ENCODE data around the gene TYSND1. TPM values are rescaled to one million over a fixed set of nuclear protein-coding genes. Genes with fewer than 3 reads are reported as not detected.
A peak's percentile ranks its signal among the peaks of the same experiment; 100 is the strongest.

Gene TYSND1
- total and polyA plus RNA-seq, 2 donors from 2014 or later: 12.9 to 13.8 TPM

GRCh38 chr10:70135684-70136083 lies 10.8 kb downstream of the TYSND1 start:
- DNase-seq: no peak
- no peak for TF ChIP-seq CTCF (IDR thresholded peaks at IDR 0.05; ENCODE audit: borderline replicate concordance, extremely low read depth, insufficient read depth)
- no peak for FAIRE-seq
- Histone ChIP-seq H3K27me3 (ENCODE audit: control insufficient read depth, insufficient read depth, low read length) (no peaks in the 10 kb centered on the region), H3K27ac (ENCODE audit: low read depth in 2 of 2, low read length in 2 of 2) (no peak overlapping the region), H3K9me3 (ENCODE audit: control insufficient read depth in 2 of 3, insufficient read depth in 1 of 3, low read length in 3 of 3) (no peaks in the 10 kb centered on the region), H3K4me1 (ENCODE audit: control insufficient read depth in 2 of 3, insufficient read depth in 2 of 3, low read depth in 1 of 3, low read length in 3 of 3) (peaks cover 0 to 10% (median 6%) of the 10 kb centered on the region in 3 donors), H3K9ac (ENCODE audit: low read length in 3 of 3) (no peak overlapping the region), H3K4me3 (ENCODE audit: low read length in 3 of 3) (no peak overlapping the region), H3K36me3 (ENCODE audit: control insufficient read depth in 2 of 3, insufficient read depth in 3 of 3, low read length in 3 of 3) (peaks cover 0 to 7% (median 2%) of the 10 kb centered on the region in 3 donors)
- intact Hi-C loops (cut with DNase I): no loop called here

GRCh38 chr10:70135046-70135445 lies 11.5 kb downstream of the TYSND1 start:
- no peak overlapping the region for H3K4me3 ChIP-seq (ENCODE audit: low read length in 3 of 3)
- peaks cover 0 to 10% (median 6%) of the 10 kb centered on the region in 3 donors for H3K4me1 ChIP-seq (ENCODE audit: control insufficient read depth in 2 of 3, insufficient read depth in 2 of 3, low read depth in 1 of 3, low read length in 3 of 3)
- no peaks in the 10 kb centered on the region for H3K27me3 ChIP-seq (ENCODE audit: control insufficient read depth, insufficient read depth, low read length)
- H3K27ac ChIP-seq (ENCODE audit: low read depth in 2 of 2, low read length in 2 of 2): no peak overlapping the region
- no peaks in the 10 kb centered on the region for H3K9me3 ChIP-seq (ENCODE audit: control insufficient read depth in 2 of 3, insufficient read depth in 1 of 3, low read length in 3 of 3)
- intact Hi-C loops (cut with DNase I): no loop called here
- DNase-seq: peak in 1 of 5 donors; percentile 20
- FAIRE-seq: no peak
- TF ChIP-seq CTCF (IDR thresholded peaks at IDR 0.05; ENCODE audit: borderline replicate concordance, extremely low read depth, insufficient read depth): no peak
- no peak overlapping the region for H3K9ac ChIP-seq (ENCODE audit: low read length in 3 of 3)
- peaks cover 0 to 7% (median 2%) of the 10 kb centered on the region in 3 donors for H3K36me3 ChIP-seq (ENCODE audit: control insufficient read depth in 2 of 3, insufficient read depth in 3 of 3, low read length in 3 of 3)

- Histone ChIP-seq H3K27ac (ENCODE audit: low read depth in 2 of 2, low read length in 2 of 2) (peak within 1 kb of the TSS; percentile 65 to 77), H3K9ac (ENCODE audit: low read length in 3 of 3) (peak within 1 kb of the TSS; percentile 12 to 91 (median 72)), H3K9me3 (ENCODE audit: control insufficient read depth in 2 of 3, insufficient read depth in 1 of 3, low read length in 3 of 3) (no peaks in the 10 kb centered on the region), H3K36me3 (ENCODE audit: control insufficient read depth in 2 of 3, insufficient read depth in 3 of 3, low read length in 3 of 3) (no peaks in the 10 kb centered on the region), H3K27me3 (ENCODE audit: control insufficient read depth, insufficient read depth, low read length) (no peaks in the 10 kb centered on the region), H3K4me1 (ENCODE audit: control insufficient read depth in 2 of 3, insufficient read depth in 2 of 3, low read depth in 1 of 3, low read length in 3 of 3) (peaks cover 0 to 10% (median 6%) of the 10 kb centered on the region in 3 donors), H3K4me3 (ENCODE audit: low read length in 3 of 3) (peak within 1 kb of the TSS; percentile 40 to 77 (median 66))
- intact Hi-C loops (cut with DNase I): no loop called here
- TF ChIP-seq CTCF (IDR thresholded peaks at IDR 0.05; ENCODE audit: borderline replicate concordance, extremely low read depth, insufficient read depth): no peak
- no peak for FAIRE-seq
- DNase-seq: peak; percentile 71 to 94 (median 84)
Observed at GRCh38 chr10:70132098-70133029, 14.1 kb downstream of the TYSND1 start, which contains the start of gene AIFM2. Gene AIFM2 (minus strand): TSS chr10:70132825. CDS start chr10:70124084, 8,741 bp downstream.
